Heart left ventricle (tissue), 11 donors: ENCODE measurements around the gene ACVR2B. TPM values are rescaled to one million over a fixed set of nuclear protein-coding genes. Genes with fewer than 3 reads are reported as not detected.

Experiments
- polyA plus RNA-seq, 2 donors: library from polyadenylated mRNA; stranded (reverse); fragments of 200-250 nt; gene quantifications; one replicate each; pipeline ENCODE4 v1.2.3, GENCODE V29; 2013
- total RNA-seq, 9 donors: library from RNA; depleted of rRNA in 2 of 9; stranded (reverse); fragments of >200 nt in 2 of 9; fragmentation: NEBNext Ultra II Directional in 3 of 9; extraction: Animal tissue kit (Norgen Biotek cat#: 25700) in 3 of 9; gene quantifications; one replicate each; pipeline versions ENCODE4 v1.1.0 to v1.2.4, GENCODE V29; 2016 to 2023
- donor health status: ischemic (EF 13 %, LVEDD 7.1; RV severe dilation, severe dysfunction).
- donor health status: healthy with polysubstance abuse.
- donor health status: DM: no; HTN: yes; CAD: no.
- donor health status: DM: no; HTN: no; CAD: no.
- donor health status: ischemic (EF 25% LVEDD 5.7; RV mildly dilated, moderate dysfunction).
- donor health status: healthy.
- donor health status: DM: yes; HTN: yes; CAD: no.
- donor health status: PGD.
- donor health status: nonischemic (EF 23%, LVEDD 6.1; RV moderate dilation, normal function).

ACVR2B gene
- total and polyA plus RNA-seq, 11 donors = 1.3 to 12.4 (median 4.8) TPM

Other genes with a start within 250 kb of the ACVR2B start
- gene SLC22A13, start 188.1 kb upstream of the ACVR2B start, total RNA-seq = under 1 TPM in 4 of 9 donors, not detected in 5; 0.09 to 0.24 (median 0.13) TPM
- gene SLC22A13, start 188.1 kb upstream of the ACVR2B start, polyA plus RNA-seq = under 1 TPM; 0.07 to 0.23 TPM
- gene SLC22A14, start 171.6 kb upstream of the ACVR2B start, total RNA-seq = under 1 TPM in 2 of 9 donors, not detected in 7; 0.13 to 0.14 TPM
- gene SLC22A14, start 171.6 kb upstream of the ACVR2B start, polyA plus RNA-seq = under 1 TPM; 0.06 to 0.11 TPM
- 1 to 10 TPM in 5 of 9 donors, under 1 TPM in 4; 0.35 to 2.9 (median 1.3) TPM for gene XYLB, start 107.1 kb upstream of the ACVR2B start, total RNA-seq
- under 1 TPM; 0.23 to 0.42 TPM for gene XYLB, start 107.1 kb upstream of the ACVR2B start, polyA plus RNA-seq
- gene EXOG, start 42.5 kb downstream of the ACVR2B start, total RNA-seq = 10 to 100 TPM; 18.3 to 35.6 (median 25.0) TPM
- gene EXOG, start 42.5 kb downstream of the ACVR2B start, polyA plus RNA-seq = 10 to 100 TPM; 19.1 to 35.9 TPM
- gene SCN5A, start 195.8 kb downstream of the ACVR2B start, total RNA-seq = 100 to 1,000 TPM; 133 to 242 (median 198) TPM
- 10 to 100 TPM; 88.4 to 92.5 TPM for gene SCN5A, start 195.8 kb downstream of the ACVR2B start, polyA plus RNA-seq